Stimulated activated CD4-positive, alpha-beta T cell treated with anti-CD3 and anti-CD28 coated beads, TNF-alpha, amount 100 ng/mL, for 24 hours (primary cell): ENCODE data around the gene PRKCD.

Experiments
- DNase-seq, 3 experiments: peaks; one replicate each; pipeline ENCODE4 v3.0.0-alpha.2; 2020; ENCODE audit warnings: low read depth in 3 of 3

PRKCD gene

GRCh38 chr3:53231532-53232511 is 70.8 kb downstream of the PRKCD start:
- no peak for DNase-seq

GRCh38 chr3:53232641-53233377 is 71.8 kb downstream of the PRKCD start:
- DNase-seq, result no peak

- no peak for DNase-seq
These were observed 73.3 kb downstream of the PRKCD start for GRCh38 chr3:53234130-53234840.

- no peak for DNase-seq
These were observed 73.8 kb downstream of the PRKCD start for GRCh38 chr3:53234841-53235232.

GRCh38 chr3:53235545-53235944 is 74.5 kb downstream of the PRKCD start:
- DNase-seq, result no peak

- DNase-seq, result no peak
These were observed 75.3 kb downstream of the PRKCD start for GRCh38 chr3:53236112-53236841.

- DNase-seq, result no peak
These were observed 77.2 kb downstream of the PRKCD start for GRCh38 chr3:53238051-53238850.

GRCh38 chr3:53238886-53239285 is 77.9 kb downstream of the PRKCD start:
- DNase-seq, result no peak

GRCh38 chr3:53239800-53240199 is 78.8 kb downstream of the PRKCD start:
- no peak for DNase-seq

- no peak for DNase-seq
These were observed 80.3 kb downstream of the PRKCD start for GRCh38 chr3:53240989-53241972.

GRCh38 chr3:53242155-53242554 is 81.1 kb downstream of the PRKCD start:
- DNase-seq, result no peak
